HCT116 (cell line): ENCODE data around the gene PRICKLE1.

Experiments
- CBX3 ChIP-seq: IDR thresholded peaks from 2 replicates; pipeline ENCODE4 v1.6.1; 2012; ENCODE audit warnings: low read depth
- CEBPB ChIP-seq: IDR thresholded peaks from 2 replicates; pipeline ENCODE4 v1.6.1; 2012; ENCODE audit warnings: low read depth
- CTCF ChIP-seq, 3 experiments: fragments of 200-600 bp in 1 of 3; sonication (generic) in 1 of 3; IDR thresholded peaks in 2 of 3; conservative IDR thresholded peaks in 1 of 3; 2 replicates each; pipeline ENCODE4 v1.5.1; 2012 to 2017; ENCODE audit warnings: low read depth in 2 of 3, low read length in 2 of 3, antibody characterized with exemption in 1 of 3, borderline replicate concordance in 1 of 3, control low read depth in 1 of 3, mild to moderate bottlenecking in 1 of 3, mixed read lengths in 1 of 3, mixed run types in 1 of 3, moderate library complexity in 1 of 3; ENCODE audit not compliant: insufficient read depth in 1 of 3
- EGR1 ChIP-seq: IDR thresholded peaks from 2 replicates; pipeline ENCODE4 v1.6.1; 2012; ENCODE audit warnings: low read depth
- EZH2 ChIP-seq: fragments of 200-600 bp; sonication (generic); IDR thresholded peaks from 2 replicates; pipeline ENCODE4 v1.6.1; 2017; ENCODE audit warnings: antibody characterized with exemption, mixed run types
- EZH2phosphoT487 ChIP-seq: fragments of 200-600 bp; IDR thresholded peaks from 2 replicates; pipeline ENCODE4 v1.6.1; 2018; ENCODE audit warnings: antibody characterized with exemption, borderline replicate concordance
- POLR2A ChIP-seq: IDR thresholded peaks from 2 replicates; pipeline ENCODE4 v1.7.0; 2011; ENCODE audit warnings: borderline replicate concordance; ENCODE audit not compliant: insufficient read depth, insufficient read length; ENCODE audit errors: extremely low read depth
- REST ChIP-seq: IDR thresholded peaks from 2 replicates; pipeline ENCODE4 v1.6.1; 2012; ENCODE audit warnings: low read depth
- SP1 ChIP-seq: IDR thresholded peaks from 2 replicates; pipeline ENCODE4 v1.6.1; 2012; ENCODE audit warnings: low read depth
- TCF7L2 ChIP-seq: IDR thresholded peaks from 2 replicates; pipeline ENCODE4 v1.7.0; 2011; ENCODE audit warnings: borderline replicate concordance, inconsistent platforms; ENCODE audit not compliant: insufficient read depth, insufficient read length; ENCODE audit errors: extremely low read depth
- YY1 ChIP-seq: IDR thresholded peaks from 2 replicates; pipeline ENCODE4 v1.6.1; 2011; ENCODE audit warnings: low read length, low read depth, moderate library complexity, mild to moderate bottlenecking; ENCODE audit not compliant: insufficient replicate concordance; ENCODE audit errors: extremely low read depth
- ZNF274 ChIP-seq: fragments of 200-500 bp; sonication (Bioruptor generic); IDR thresholded peaks from 2 replicates; pipeline ENCODE4 v1.6.1; 2014; ENCODE audit warnings: mild to moderate bottlenecking, low read depth, low read length, inconsistent platforms

- TF ChIP-seq YY1 (no peak), CTCF (IDR thresholded peaks at IDR 0.05 in 2 of 3, conservative IDR thresholded peaks at IDR 0.05 in 1 of 3; ENCODE audit: borderline replicate concordance in 1 of 3, insufficient read depth in 1 of 3, low read depth in 2 of 3, low read length in 2 of 3) (no peak), POLR2A (no peak), REST (no peak), TCF7L2 (peak; percentile 20), CEBPB (no peak), EGR1 (no peak), SP1 (no peak), CBX3 (no peak), ZNF274 (no peak), EZH2 (no peak), EZH2phosphoT487 (no peak)
Observed at GRCh38 chr12:42589465-42590329, at the start of gene PRICKLE1.
